ENCODE results near the gene AVPR1A.

AVPR1A gene

DNA sequence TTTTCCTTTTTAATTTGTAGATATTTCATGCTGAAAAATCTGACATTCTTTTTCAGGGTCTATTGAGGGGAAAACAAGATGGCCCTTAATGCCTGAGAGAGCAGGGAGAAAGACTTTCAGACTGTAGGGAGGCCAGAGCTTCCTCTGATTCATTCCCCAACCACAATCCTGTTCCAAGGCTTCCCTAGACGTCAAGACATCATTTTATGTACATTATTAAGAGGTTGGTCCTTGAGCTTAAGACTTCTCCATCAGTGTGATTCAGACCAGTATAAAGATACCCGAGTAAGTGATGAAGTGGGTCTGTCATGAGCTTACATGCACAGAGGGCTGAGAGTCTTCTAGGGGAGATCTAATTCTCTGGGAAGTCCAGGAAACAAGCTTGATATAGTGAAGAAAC, 57.3 kb downstream of the AVPR1A start:
- H3K27ac ChIP-seq (ENCODE audit: low read depth, low read length, severe bottlenecking) = no peak overlapping the region
- WGBS, 2 experiments (ENCODE audit: insufficient coverage in 2 of 2) = 100% methylated on average over 1 of the region's 2 CpGs
- H3K4me1 ChIP-seq (ENCODE audit: control insufficient read depth, insufficient read depth, low read length, poor library complexity, severe bottlenecking) = peaks cover 7% of the 10 kb centered on the region
- no peaks in the 10 kb centered on the region for H3K9me3 ChIP-seq (ENCODE audit: control insufficient read depth, low read length)
- no peak overlapping the region for H3K4me3 ChIP-seq (ENCODE audit: extremely low read depth, insufficient read depth, low read length, poor library complexity, severe bottlenecking)
- no peaks in the 10 kb centered on the region for H3K36me3 ChIP-seq (ENCODE audit: control insufficient read depth, insufficient read depth, low read length)

DNA sequence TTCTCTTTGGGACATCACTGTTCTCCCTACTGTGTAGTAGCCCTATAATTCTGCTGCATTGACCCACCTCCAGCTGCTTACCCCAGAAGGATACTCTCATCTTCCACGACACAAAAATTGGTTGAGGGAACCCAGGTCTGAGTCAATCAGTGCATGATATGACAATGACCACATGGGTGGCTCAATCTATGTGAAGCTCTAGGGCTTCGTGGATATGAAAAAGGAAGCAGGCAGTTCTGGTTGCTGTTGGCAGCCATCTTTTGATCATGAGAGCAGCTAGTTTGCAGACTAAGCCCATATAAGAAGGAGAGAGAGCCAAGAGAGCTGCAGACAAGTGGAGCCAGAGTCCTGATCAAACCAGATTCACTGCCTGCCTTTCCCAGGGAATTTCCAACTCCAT, 57.9 kb downstream of the AVPR1A start:
- 100% methylated on average over 1 to 2 of the region's 2 CpGs for WGBS, 2 experiments (ENCODE audit: insufficient coverage in 2 of 2)

More for the DNA sequence above, 57.9 kb downstream of the AVPR1A start:
- Histone ChIP-seq H3K4me1 (ENCODE audit: control insufficient read depth, insufficient read depth, low read length, poor library complexity, severe bottlenecking) (peaks cover 10% of the 10 kb centered on the region), H3K27ac (ENCODE audit: low read depth, low read length, severe bottlenecking) (no peak overlapping the region), H3K36me3 (ENCODE audit: control insufficient read depth, insufficient read depth, low read length) (no peaks in the 10 kb centered on the region), H3K9me3 (ENCODE audit: control insufficient read depth, low read length) (no peaks in the 10 kb centered on the region), H3K4me3 (ENCODE audit: extremely low read depth, insufficient read depth, low read length, poor library complexity, severe bottlenecking) (no peak overlapping the region)
